GM23338 (cell line): ENCODE data around the gene RAB11FIP4. TPM values are rescaled to one million over a fixed set of nuclear protein-coding genes. Genes with fewer than 3 reads are reported as not detected.

Experiments
- CREB1 ChIP-seq: fragments of 250-450 bp; sonication (Bioruptor Pico); IDR thresholded peaks from 2 replicates; pipeline ENCODE4 v1.5.0; 2020; ENCODE audit warnings: low read depth, mild to moderate bottlenecking, moderate library complexity
- EZH2phosphoT487 ChIP-seq: fragments of 200-600 bp; sonication (generic); IDR thresholded peaks from one replicate; pipeline ENCODE4 v1.8.1; 2018; ENCODE audit warnings: antibody characterized with exemption; ENCODE audit not compliant: unreplicated experiment
- polyA plus RNA-seq: library from polyadenylated mRNA; unstranded; fragments of >200 nt; fragmentation: Nextera tagmentation; extraction: Ambion mirVana; gene quantifications from 2 replicates; pipeline ENCODE4 v1.2.1, GENCODE V29; 2016
- total RNA-seq: library from RNA; depleted of rRNA; stranded (reverse); fragments of >200 nt; shearing (Covaris generic); gene quantifications from 2 replicates; pipeline ENCODE4 v1.2.3, GENCODE V29; 2014
- TF ChIP-seq, protein P1 (sequence below), 2 experiments: fragments of 200-600 bp in 1 of 2; sonication (generic) in 1 of 2; conservative IDR thresholded peaks; 2 replicates each; pipeline versions ENCODE4 v1.5.1 to v1.6.1; 2016 to 2017; ENCODE audit warnings: antibody characterized with exemption in 2 of 2, low read depth in 2 of 2, mild to moderate bottlenecking in 2 of 2, moderate library complexity in 1 of 2
- TF ChIP-seq, protein P2 (sequence below): fragments of 250-450 bp; sonication (Bioruptor Pico); IDR thresholded peaks from 2 replicates; pipeline ENCODE4 v1.5.0; 2020; ENCODE audit warnings: mild to moderate bottlenecking, moderate library complexity

Gene RAB11FIP4
- total and polyA plus RNA-seq, 2 experiments from 2014 or later = 26.0 to 65.6 TPM

DNA sequence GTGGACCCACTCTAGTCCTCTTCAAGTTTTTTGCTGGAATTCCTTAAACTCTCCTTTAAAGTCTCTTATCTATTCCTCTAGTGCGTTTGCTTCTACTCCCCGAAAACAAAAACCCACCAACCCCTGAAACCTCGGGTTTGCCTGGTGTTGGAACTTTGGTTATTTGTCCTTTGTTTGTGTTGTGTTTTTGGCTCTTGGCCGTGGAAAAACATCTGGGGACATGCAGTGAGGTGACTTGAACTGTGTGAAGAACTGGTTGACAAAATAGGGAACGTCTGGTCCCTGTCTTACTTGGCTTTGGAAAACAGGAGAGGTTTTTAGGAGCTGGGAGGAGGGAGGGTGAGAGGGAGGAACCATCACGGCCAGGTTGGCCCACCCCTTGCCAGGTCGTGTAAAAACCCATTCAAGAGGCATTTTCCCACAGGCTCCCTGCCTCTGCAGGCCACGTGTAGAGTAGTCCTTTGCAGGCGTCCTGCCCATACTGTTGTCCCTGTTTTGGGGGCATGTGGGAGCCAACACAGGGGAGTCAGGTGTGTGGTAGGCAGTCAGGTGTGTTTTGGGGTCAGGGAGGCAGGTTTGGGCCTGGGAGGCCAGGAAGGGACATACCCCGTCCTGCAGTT is 169.3 kb downstream of the RAB11FIP4 start (continued):
- TF ChIP-seq, protein P1, sequence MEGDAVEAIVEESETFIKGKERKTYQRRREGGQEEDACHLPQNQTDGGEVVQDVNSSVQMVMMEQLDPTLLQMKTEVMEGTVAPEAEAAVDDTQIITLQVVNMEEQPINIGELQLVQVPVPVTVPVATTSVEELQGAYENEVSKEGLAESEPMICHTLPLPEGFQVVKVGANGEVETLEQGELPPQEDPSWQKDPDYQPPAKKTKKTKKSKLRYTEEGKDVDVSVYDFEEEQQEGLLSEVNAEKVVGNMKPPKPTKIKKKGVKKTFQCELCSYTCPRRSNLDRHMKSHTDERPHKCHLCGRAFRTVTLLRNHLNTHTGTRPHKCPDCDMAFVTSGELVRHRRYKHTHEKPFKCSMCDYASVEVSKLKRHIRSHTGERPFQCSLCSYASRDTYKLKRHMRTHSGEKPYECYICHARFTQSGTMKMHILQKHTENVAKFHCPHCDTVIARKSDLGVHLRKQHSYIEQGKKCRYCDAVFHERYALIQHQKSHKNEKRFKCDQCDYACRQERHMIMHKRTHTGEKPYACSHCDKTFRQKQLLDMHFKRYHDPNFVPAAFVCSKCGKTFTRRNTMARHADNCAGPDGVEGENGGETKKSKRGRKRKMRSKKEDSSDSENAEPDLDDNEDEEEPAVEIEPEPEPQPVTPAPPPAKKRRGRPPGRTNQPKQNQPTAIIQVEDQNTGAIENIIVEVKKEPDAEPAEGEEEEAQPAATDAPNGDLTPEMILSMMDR (conservative IDR thresholded peaks at IDR 0.05; ENCODE audit: low read depth in 2 of 2) = no peak
- TF ChIP-seq CREB1 (CRISPR knock-in tag) (no peak), EZH2phosphoT487 (no peak)
- TF ChIP-seq, protein P2, sequence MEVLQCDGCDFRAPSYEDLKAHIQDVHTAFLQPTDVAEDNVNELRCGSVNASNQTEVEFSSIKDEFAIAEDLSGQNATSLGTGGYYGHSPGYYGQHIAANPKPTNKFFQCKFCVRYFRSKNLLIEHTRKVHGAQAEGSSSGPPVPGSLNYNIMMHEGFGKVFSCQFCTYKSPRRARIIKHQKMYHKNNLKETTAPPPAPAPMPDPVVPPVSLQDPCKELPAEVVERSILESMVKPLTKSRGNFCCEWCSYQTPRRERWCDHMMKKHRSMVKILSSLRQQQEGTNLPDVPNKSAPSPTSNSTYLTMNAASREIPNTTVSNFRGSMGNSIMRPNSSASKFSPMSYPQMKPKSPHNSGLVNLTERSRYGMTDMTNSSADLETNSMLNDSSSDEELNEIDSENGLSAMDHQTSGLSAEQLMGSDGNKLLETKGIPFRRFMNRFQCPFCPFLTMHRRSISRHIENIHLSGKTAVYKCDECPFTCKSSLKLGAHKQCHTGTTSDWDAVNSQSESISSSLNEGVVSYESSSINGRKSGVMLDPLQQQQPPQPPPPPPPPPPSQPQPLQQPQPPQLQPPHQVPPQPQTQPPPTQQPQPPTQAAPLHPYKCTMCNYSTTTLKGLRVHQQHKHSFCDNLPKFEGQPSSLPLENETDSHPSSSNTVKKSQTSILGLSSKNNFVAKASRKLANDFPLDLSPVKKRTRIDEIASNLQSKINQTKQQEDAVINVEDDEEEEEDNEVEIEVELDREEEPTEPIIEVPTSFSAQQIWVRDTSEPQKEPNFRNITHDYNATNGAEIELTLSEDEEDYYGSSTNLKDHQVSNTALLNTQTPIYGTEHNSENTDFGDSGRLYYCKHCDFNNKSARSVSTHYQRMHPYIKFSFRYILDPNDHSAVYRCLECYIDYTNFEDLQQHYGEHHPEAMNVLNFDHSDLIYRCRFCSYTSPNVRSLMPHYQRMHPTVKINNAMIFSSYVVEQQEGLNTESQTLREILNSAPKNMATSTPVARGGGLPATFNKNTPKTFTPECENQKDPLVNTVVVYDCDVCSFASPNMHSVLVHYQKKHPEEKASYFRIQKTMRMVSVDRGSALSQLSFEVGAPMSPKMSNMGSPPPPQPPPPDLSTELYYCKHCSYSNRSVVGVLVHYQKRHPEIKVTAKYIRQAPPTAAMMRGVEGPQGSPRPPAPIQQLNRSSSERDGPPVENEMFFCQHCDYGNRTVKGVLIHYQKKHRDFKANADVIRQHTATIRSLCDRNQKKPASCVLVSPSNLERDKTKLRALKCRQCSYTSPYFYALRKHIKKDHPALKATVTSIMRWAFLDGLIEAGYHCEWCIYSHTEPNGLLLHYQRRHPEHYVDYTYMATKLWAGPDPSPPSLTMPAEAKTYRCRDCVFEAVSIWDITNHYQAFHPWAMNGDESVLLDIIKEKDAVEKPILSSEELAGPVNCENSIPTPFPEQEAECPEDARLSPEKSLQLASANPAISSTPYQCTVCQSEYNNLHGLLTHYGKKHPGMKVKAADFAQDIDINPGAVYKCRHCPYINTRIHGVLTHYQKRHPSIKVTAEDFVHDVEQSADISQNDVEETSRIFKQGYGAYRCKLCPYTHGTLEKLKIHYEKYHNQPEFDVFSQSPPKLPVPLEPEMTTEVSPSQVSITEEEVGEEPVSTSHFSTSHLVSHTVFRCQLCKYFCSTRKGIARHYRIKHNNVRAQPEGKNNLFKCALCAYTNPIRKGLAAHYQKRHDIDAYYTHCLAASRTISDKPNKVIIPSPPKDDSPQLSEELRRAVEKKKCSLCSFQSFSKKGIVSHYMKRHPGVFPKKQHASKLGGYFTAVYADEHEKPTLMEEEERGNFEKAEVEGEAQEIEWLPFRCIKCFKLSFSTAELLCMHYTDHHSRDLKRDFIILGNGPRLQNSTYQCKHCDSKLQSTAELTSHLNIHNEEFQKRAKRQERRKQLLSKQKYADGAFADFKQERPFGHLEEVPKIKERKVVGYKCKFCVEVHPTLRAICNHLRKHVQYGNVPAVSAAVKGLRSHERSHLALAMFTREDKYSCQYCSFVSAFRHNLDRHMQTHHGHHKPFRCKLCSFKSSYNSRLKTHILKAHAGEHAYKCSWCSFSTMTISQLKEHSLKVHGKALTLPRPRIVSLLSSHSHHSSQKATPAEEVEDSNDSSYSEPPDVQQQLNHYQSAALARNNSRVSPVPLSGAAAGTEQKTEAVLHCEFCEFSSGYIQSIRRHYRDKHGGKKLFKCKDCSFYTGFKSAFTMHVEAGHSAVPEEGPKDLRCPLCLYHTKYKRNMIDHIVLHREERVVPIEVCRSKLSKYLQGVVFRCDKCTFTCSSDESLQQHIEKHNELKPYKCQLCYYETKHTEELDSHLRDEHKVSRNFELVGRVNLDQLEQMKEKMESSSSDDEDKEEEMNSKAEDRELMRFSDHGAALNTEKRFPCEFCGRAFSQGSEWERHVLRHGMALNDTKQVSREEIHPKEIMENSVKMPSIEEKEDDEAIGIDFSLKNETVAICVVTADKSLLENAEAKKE (CRISPR knock-in tag) = no peak
